ENCODE results near the gene MEFV. TPM values are rescaled to one million over a fixed set of nuclear protein-coding genes. Genes with fewer than 3 reads are reported as not detected.

Gene MEFV
- total RNA-seq (2022) (not detected in 2 replicates), Bru-seq, nascent RNA (not detected), BruChase-seq, experiment 1, labeled RNA remaining after a 6-hour chase (percentile 12 among the genes with signal in this experiment), BruChase-seq, experiment 2, labeled RNA remaining after a 2-hour chase (percentile 6 among the genes with signal in this experiment)
- long read RNA-seq = 0 reads

- Mint-ChIP-seq H3K4me1 (ENCODE audit: low read depth, unreplicated experiment) (no peaks in the 10 kb centered on the region), H3K27ac (ENCODE audit: unreplicated experiment) (no peak within 1 kb of the TSS), H3K36me3 (ENCODE audit: insufficient read depth, unreplicated experiment) (no peaks in the 10 kb centered on the region), H3K4me3 (ENCODE audit: low read depth, unreplicated experiment) (no peak within 1 kb of the TSS), H3K27me3 (ENCODE audit: unreplicated experiment) (peaks cover 36% of the 10 kb centered on the region), H3K9me3 (ENCODE audit: low read depth, unreplicated experiment) (no peaks in the 10 kb centered on the region)
- TF ChIP-seq CTCF (IDR thresholded peaks at IDR 0.05; ENCODE audit: unreplicated experiment) = no peak
- no TSS peak for BruUV-seq (replicated peaks)
- no peak for DNase-seq
- CTCF ChIA-PET = no interaction called here
- intact Hi-C loops (cut with micrococcal nuclease; ENCODE audit: unreplicated experiment) = no loop called here
These were observed at the start of gene MEFV for GRCh38 chr16:3256146-3256865. Gene MEFV (minus strand): TSS chr16:3256633. CDS start chr16:3256587, 46 bp downstream.

- TF ChIP-seq CTCF (IDR thresholded peaks at IDR 0.05; ENCODE audit: unreplicated experiment) = no peak
- Mint-ChIP-seq H3K4me1 (ENCODE audit: low read depth, unreplicated experiment) (no peaks in the 10 kb centered on the region), H3K4me3 (ENCODE audit: low read depth, unreplicated experiment) (peak overlapping the region; percentile 68), H3K27ac (ENCODE audit: unreplicated experiment) (no peak overlapping the region), H3K9me3 (ENCODE audit: low read depth, unreplicated experiment) (peaks cover 13% of the 10 kb centered on the region), H3K27me3 (ENCODE audit: unreplicated experiment) (no peaks in the 10 kb centered on the region), H3K36me3 (ENCODE audit: insufficient read depth, unreplicated experiment) (peaks cover 79% of the 10 kb centered on the region)
- intact Hi-C loops (cut with micrococcal nuclease; ENCODE audit: unreplicated experiment) = no loop called here
- no peak for DNase-seq
- CTCF ChIA-PET = no interaction called here
- BruUV-seq (replicated peaks) = TSS peak; percentile 56
These were observed 49.6 kb upstream of the MEFV start for GRCh38 chr16:3306078-3306477.

- H3K9me3 Mint-ChIP-seq (ENCODE audit: low read depth, unreplicated experiment) = peaks cover 14% of the 10 kb centered on the region
- intact Hi-C loops (cut with micrococcal nuclease; ENCODE audit: unreplicated experiment) = no loop called here
- H3K27me3 Mint-ChIP-seq (ENCODE audit: unreplicated experiment) = no peaks in the 10 kb centered on the region
- peak; percentile 88 for DNase-seq
- H3K36me3 Mint-ChIP-seq (ENCODE audit: insufficient read depth, unreplicated experiment) = peaks cover 76% of the 10 kb centered on the region
- TF ChIP-seq CTCF (IDR thresholded peaks at IDR 0.05; ENCODE audit: unreplicated experiment) = no peak
- CTCF ChIA-PET = interaction anchor here (0.6 kb wide), 1 partner anchor 11 kb away, joined by 3 read pairs; no protein-coding TSS in a partner anchor
- peak within 1 kb of the TSS; percentile 54 for H3K27ac Mint-ChIP-seq (ENCODE audit: unreplicated experiment)
- no TSS peak for BruUV-seq (replicated peaks)
- peak within 1 kb of the TSS; percentile 68 for H3K4me3 Mint-ChIP-seq (ENCODE audit: low read depth, unreplicated experiment)
- H3K4me1 Mint-ChIP-seq (ENCODE audit: low read depth, unreplicated experiment) = no peaks in the 10 kb centered on the region
These were observed 49.0 kb upstream of the MEFV start, which contains the start of the genes TIGD7 and ZNF75A for GRCh38 chr16:3305109-3306068. Gene TIGD7 (minus strand): TSS chr16:3305430. CDS start chr16:3300614, 4,816 bp downstream. Gene ZNF75A (plus strand): TSS chr16:3305497. CDS start chr16:3308429, 2,932 bp downstream.

GRCh38 chr16:3304370-3304769 lies 47.9 kb upstream of the MEFV start:
- Mint-ChIP-seq H3K27me3 (ENCODE audit: unreplicated experiment) (no peaks in the 10 kb centered on the region), H3K27ac (ENCODE audit: unreplicated experiment) (peak overlapping the region; percentile 1), H3K9me3 (ENCODE audit: low read depth, unreplicated experiment) (peaks cover 18% of the 10 kb centered on the region), H3K4me3 (ENCODE audit: low read depth, unreplicated experiment) (peak overlapping the region; percentile 68), H3K4me1 (ENCODE audit: low read depth, unreplicated experiment) (no peaks in the 10 kb centered on the region), H3K36me3 (ENCODE audit: insufficient read depth, unreplicated experiment) (peaks cover 76% of the 10 kb centered on the region)
- BruUV-seq (replicated peaks) = no TSS peak
- DNase-seq = no peak
- intact Hi-C loops (cut with micrococcal nuclease; ENCODE audit: unreplicated experiment) = no loop called here
- TF ChIP-seq CTCF (IDR thresholded peaks at IDR 0.05; ENCODE audit: unreplicated experiment) = no peak
- CTCF ChIA-PET = no interaction called here

Measured in Calu3 (cell line).